WERI-Rb-1 (cell line): ENCODE results near the gene PDE6C.

Experiments
- DNase-seq: peaks from one replicate; pipeline ENCODE4 v3.0.0-alpha.2; 2020
- H3K27ac ChIP-seq: fragments of 250-450 bp; sonication (Bioruptor Pico); 2 replicates; pipeline ENCODE4 v1.5.1; 2020; ENCODE audit warnings: mild to moderate bottlenecking, moderate library complexity
- H3K27me3 ChIP-seq: fragments of 250-450 bp; sonication (Bioruptor Pico); 2 replicates; pipeline ENCODE4 v1.5.1; 2021; ENCODE audit warnings: mild to moderate bottlenecking, low read depth, moderate library complexity; ENCODE audit not compliant: insufficient read depth, severe bottlenecking
- H3K36me3 ChIP-seq: fragments of 250-450 bp; sonication (Bioruptor Pico); 2 replicates; pipeline ENCODE4 v1.5.1; 2020; ENCODE audit warnings: mild to moderate bottlenecking, moderate library complexity
- H3K4me3 ChIP-seq: 2 replicates; pipeline ENCODE4 v1.5.1; 2011; ENCODE audit warnings: low read depth, mild to moderate bottlenecking, control low read depth, low read length
- H3K9me3 ChIP-seq: fragments of 250-450 bp; sonication (Bioruptor Pico); 2 replicates; pipeline ENCODE4 v1.5.1; 2021; ENCODE audit warnings: mild to moderate bottlenecking, moderate library complexity; ENCODE audit not compliant: severe bottlenecking
- CTCF ChIP-seq: IDR thresholded peaks from 2 replicates; pipeline ENCODE4 v1.5.1; 2011; ENCODE audit warnings: low read depth, mild to moderate bottlenecking, control low read depth, inconsistent platforms, low read length

Gene PDE6C

DNA sequence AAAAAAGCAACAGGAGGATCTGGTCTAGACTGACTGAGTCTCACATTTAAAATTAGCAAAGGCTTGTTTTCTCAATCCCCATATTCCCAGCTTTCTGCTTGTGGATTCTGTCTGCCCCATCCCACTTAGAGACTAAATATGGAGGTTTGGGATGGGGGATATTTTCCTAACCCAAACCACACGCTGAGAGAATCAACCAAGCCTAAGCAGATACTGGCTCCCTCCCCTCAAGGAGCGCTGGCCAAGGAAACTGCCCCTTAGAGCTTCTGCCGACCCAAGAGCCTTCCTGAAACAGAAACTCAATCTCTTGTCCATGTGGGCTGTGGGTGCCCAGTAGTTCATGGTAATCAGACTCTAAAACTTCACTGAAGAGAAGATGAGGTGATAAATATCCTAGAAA is 42.0 kb upstream of the PDE6C start:
- no peak for DNase-seq
- H3K4me3 ChIP-seq, result no peak overlapping the region
- H3K27ac ChIP-seq, result no peak overlapping the region
- TF ChIP-seq CTCF, result no peak
- no peaks in the 10 kb centered on the region for H3K36me3 ChIP-seq
- no peaks in the 10 kb centered on the region for H3K9me3 ChIP-seq
- H3K27me3 ChIP-seq, result no peaks in the 10 kb centered on the region

GRCh38 chr10:93572606-93573005 is 39.7 kb upstream of the PDE6C start:
- H3K4me3 ChIP-seq, result no peak overlapping the region
- no peaks in the 10 kb centered on the region for H3K27me3 ChIP-seq
- no peaks in the 10 kb centered on the region for H3K36me3 ChIP-seq
- no peak for DNase-seq
- no peak overlapping the region for H3K27ac ChIP-seq
- no peak for TF ChIP-seq CTCF
- H3K9me3 ChIP-seq, result no peaks in the 10 kb centered on the region

DNA sequence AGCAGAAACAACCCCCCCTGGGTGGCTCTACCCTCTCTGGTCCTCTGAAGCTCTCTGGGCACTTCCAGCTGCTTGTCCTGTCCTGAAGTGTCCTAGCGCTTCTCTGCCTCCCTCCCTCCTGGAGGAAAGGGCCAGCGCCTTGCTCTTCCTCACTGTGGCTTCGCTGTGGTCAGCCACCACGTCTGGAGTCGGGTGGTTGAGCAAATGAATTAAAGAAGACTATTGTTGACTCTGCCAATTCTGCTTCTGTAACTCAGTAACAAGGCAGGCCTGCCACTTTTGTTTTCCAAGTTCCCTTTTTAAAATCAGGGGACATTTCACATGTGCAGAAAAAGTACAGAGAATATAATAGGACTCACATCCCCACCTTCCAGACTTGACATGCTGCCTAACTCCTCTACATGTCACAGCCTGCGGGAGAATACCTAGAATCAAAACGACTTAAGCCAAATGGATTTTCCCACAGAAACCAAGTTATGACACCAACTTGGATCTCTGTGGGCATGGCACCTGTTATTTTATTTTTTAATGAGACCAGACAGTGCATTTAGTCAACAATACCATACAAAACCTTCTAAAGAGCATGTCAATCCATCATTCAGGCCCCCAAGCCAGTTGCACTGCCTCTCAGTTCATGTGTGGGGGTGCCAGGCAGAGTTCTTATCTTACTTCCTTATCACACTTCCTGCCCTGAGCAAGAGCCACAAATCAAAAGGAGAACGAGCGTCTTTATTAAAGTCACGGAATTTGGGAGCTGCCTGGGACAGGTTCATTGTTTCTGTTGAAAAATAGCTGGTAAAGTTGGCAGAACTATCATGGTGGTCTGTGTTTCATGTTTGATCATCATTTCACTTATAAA is 39.1 kb upstream of the PDE6C start:
- H3K27ac ChIP-seq, result no peak overlapping the region
- no peak overlapping the region for H3K4me3 ChIP-seq
- no peaks in the 10 kb centered on the region for H3K27me3 ChIP-seq
- DNase-seq, result no peak
- H3K9me3 ChIP-seq, result no peaks in the 10 kb centered on the region
- no peaks in the 10 kb centered on the region for H3K36me3 ChIP-seq
- TF ChIP-seq CTCF, result no peak

GRCh38 chr10:93573924-93574323 is 38.4 kb upstream of the PDE6C start:
- TF ChIP-seq CTCF, result no peak
- Histone ChIP-seq H3K4me3 (no peak overlapping the region), H3K36me3 (no peaks in the 10 kb centered on the region), H3K27ac (no peak overlapping the region), H3K27me3 (no peaks in the 10 kb centered on the region), H3K9me3 (no peaks in the 10 kb centered on the region)
- no peak for DNase-seq

DNA sequence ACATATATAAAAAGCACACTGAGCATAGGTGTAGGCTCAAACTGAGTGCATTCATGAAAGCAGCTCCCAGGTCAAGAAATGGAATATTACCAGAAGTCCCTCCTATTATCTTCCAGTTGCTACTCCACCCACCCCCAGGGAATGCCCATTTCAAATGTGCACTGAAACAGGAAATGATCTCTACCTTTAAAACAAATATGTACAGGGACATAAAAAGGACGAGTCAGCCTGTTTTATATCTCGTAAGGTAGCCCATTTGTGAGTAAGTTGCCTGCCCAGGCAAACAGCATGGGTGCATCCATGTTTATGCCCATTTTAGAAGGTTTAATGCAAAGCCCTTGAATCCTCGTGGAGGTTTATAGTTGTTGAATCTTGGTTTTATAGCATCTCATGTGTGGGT is 35.4 kb upstream of the PDE6C start:
- TF ChIP-seq CTCF, result no peak
- peaks cover 12% of the 10 kb centered on the region for H3K9me3 ChIP-seq
- no peak overlapping the region for H3K4me3 ChIP-seq
- DNase-seq, result no peak
- no peak overlapping the region for H3K27ac ChIP-seq
- no peaks in the 10 kb centered on the region; the same call in 1 of the 2 replicates for H3K36me3 ChIP-seq
- H3K27me3 ChIP-seq, result no peaks in the 10 kb centered on the region

- H3K27me3 ChIP-seq, result no peaks in the 10 kb centered on the region
- H3K27ac ChIP-seq, result no peak overlapping the region
- TF ChIP-seq CTCF, result no peak
- no peaks in the 10 kb centered on the region; the same call in 1 of the 2 replicates for H3K36me3 ChIP-seq
- H3K4me3 ChIP-seq, result no peak overlapping the region
- no peak for DNase-seq
- H3K9me3 ChIP-seq, result peaks cover 12% of the 10 kb centered on the region
These were observed 34.8 kb upstream of the PDE6C start for GRCh38 chr10:93577565-93577964.
